Measurements from ENCODE around the gene PLXND1.

The PLXND1 gene

DNA sequence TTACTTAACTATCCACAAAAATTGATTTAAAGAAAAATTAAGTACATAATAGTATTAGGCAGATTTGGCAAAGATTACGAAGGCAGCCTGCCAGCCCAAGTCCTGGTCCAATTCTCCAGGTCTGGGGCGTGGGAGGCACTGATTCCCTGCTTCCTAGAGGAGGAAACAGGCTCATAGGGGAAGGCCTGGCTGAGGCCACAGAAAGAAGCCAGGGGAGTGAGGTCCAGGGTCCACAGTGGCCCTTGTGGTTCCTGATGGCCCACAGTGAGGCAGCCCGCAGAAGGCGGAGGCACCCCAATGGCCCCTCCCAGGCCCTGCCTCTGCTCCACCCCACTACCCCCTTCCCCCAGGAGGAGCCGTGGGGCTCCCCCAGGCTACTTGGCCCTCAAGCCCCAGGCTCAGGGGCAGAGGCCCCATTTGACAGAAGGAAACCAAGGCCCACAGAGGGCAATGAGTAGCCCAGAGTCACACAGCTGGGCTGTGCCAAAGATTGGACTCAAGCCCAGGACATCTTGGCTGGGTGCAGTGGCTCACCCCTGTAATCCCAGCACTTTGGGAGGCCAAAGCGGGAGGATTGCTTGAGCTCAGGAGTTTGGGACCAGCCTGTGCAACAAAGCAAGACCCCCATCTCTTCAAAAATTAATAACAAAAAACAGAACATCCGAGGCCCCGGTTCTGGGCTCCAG lies 42.5 kb downstream of the PLXND1 start:
- DNase-seq (ENCODE audit: insufficient read length) (no peak), FAIRE-seq (no peak)
- TF ChIP-seq POLR2A (IDR thresholded peaks at IDR 0.05; ENCODE audit: low read depth, low read length) (no peak), POLR2AphosphoS5 (IDR thresholded peaks at IDR 0.05; ENCODE audit: low read depth, low read length) (no peak), TAF1 (IDR thresholded peaks at IDR 0.05; ENCODE audit: borderline replicate concordance, low read depth, low read length) (no peak)

DNA sequence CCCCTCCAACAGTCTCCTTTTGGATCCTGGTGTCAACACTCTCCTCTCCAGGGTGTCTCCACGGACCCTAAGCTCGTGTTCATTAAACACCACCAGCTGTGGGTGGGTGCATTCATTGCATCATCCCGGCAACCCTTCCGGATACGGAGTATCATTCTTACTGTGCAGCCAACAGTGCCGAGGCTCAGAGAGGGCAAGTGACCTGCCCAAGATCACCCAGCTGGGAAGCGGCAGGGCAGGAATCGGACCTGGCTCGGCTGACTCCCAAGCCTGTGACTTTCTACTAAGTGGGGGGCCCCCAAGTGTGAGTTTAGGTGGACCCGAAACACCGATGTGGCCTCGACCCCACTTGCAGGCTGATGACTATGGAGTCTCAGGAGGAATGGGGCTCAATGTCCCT lies 43.1 kb downstream of the PLXND1 start:
- FAIRE-seq (no peak), DNase-seq (ENCODE audit: insufficient read length) (no peak)
- TF ChIP-seq TAF1 (IDR thresholded peaks at IDR 0.05; ENCODE audit: borderline replicate concordance, low read depth, low read length) (no peak), POLR2AphosphoS5 (IDR thresholded peaks at IDR 0.05; ENCODE audit: low read depth, low read length) (no peak)

- TF ChIP-seq POLR2AphosphoS5 (IDR thresholded peaks at IDR 0.05; ENCODE audit: low read depth, low read length) (no peak), TAF1 (IDR thresholded peaks at IDR 0.05; ENCODE audit: borderline replicate concordance, low read depth, low read length) (no peak), POLR2A (IDR thresholded peaks at IDR 0.05; ENCODE audit: low read depth, low read length) (no peak)
- FAIRE-seq: no peak
- no peak for DNase-seq (ENCODE audit: insufficient read length)
Measured at GRCh38 chr3:129562803-129563202, 43.7 kb downstream of the PLXND1 start.

DNA sequence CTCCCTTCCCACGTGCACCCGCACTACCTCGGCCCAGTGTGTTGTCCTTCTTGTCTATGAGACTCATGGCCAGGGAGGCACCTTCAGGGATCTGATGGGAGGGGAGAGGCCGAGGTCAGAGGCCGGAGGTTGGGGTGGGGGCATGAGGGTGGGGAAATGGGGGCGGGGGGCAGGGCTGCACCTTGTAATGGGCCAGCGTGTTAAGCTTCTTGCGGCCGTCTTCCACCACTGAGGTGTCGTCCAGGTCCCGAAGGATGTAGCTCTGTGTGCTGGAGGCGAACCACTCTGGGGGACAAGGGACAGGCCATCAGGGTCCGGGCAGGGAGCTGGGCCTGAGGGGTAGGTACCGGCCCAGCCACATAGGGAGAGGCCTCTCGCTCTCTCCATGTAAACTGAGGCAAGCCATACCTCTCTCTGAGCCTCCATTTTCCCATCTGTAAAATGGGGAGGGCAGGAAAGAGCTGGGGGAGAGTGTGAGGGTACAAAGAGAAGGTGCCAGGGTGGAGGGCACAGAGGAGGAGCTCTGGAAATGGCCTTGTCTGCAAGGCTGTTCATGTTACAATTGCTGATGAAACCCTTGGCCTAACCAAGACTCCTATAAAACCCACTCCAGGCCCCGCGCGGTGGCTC lies 44.7 kb downstream of the PLXND1 start:
- DNase-seq (ENCODE audit: insufficient read length): no peak
- TF ChIP-seq TAF1 (IDR thresholded peaks at IDR 0.05; ENCODE audit: borderline replicate concordance, low read depth, low read length) (no peak), POLR2AphosphoS5 (IDR thresholded peaks at IDR 0.05; ENCODE audit: low read depth, low read length) (no peak), POLR2A (IDR thresholded peaks at IDR 0.05; ENCODE audit: low read depth, low read length) (no peak)
- FAIRE-seq: no peak

GRCh38 chr3:129560911-129561594 lies 45.4 kb downstream of the PLXND1 start:
- DNase-seq (ENCODE audit: insufficient read length): no peak
- no peak for TF ChIP-seq POLR2A (IDR thresholded peaks at IDR 0.05; ENCODE audit: low read depth, low read length)
- TF ChIP-seq TAF1 (IDR thresholded peaks at IDR 0.05; ENCODE audit: borderline replicate concordance, low read depth, low read length): no peak
- no peak for TF ChIP-seq POLR2AphosphoS5 (IDR thresholded peaks at IDR 0.05; ENCODE audit: low read depth, low read length)
- FAIRE-seq: no peak

DNA sequence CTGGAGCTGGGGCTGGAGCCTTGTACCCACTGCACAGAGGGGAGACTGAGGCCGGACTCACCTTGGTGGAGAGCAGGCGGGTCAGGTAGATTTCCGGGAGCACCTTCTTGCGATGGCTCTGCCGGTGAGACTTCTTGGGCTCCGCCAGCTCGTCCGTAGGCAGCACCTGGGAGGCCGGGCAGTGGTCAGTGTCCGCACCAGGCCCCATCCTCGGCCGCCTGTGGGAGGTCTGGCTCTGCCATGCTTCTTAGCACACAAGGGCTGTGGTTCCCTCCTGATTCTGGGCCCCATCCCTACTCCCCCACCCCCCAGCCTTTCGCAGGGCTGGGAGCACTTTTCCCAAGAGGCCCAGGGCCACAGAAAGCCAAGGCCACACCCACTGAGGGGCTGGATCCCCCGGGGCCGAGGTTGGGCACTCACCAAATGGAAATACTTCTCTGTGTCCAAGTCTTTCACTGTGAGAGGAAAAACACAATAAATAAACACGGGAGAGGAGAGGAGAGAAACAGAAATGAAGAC lies 46.1 kb downstream of the PLXND1 start:
- TF ChIP-seq TAF1 (IDR thresholded peaks at IDR 0.05; ENCODE audit: borderline replicate concordance, low read depth, low read length) (no peak), POLR2AphosphoS5 (IDR thresholded peaks at IDR 0.05; ENCODE audit: low read depth, low read length) (no peak)
- FAIRE-seq: no peak
- DNase-seq (ENCODE audit: insufficient read length): no peak

DNA sequence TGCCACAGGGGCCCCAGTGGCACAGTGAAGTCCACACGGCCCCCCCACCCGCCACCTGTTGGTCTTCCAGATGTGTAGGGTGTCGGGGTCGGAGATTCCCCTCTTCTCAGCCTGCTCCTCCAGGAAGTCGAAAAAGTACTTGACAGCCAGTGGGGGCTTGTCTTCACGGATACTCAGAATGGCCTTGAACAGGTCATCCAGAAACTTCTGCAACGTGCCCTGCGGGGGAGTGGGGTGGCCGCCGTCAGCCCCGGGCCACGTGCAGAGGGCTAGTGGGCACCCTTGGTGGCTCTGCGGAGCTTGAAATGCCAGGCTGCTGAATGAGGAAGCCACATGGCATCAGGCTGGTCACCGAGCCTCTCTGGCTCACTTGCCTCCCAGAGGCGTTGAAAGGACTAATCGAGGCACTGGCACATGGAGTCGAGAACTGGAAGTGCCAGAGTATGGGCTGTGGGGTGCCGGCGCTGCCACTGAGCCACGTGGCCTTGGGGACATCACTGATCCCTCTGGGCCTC lies 46.9 kb downstream of the PLXND1 start:
- FAIRE-seq (no peak), DNase-seq (ENCODE audit: insufficient read length) (no peak)
- no peak for TF ChIP-seq TAF1 (IDR thresholded peaks at IDR 0.05; ENCODE audit: borderline replicate concordance, low read depth, low read length)
- no peak for TF ChIP-seq POLR2AphosphoS5 (IDR thresholded peaks at IDR 0.05; ENCODE audit: low read depth, low read length)
- TF ChIP-seq POLR2A (IDR thresholded peaks at IDR 0.05; ENCODE audit: low read depth, low read length): no peak

DNA sequence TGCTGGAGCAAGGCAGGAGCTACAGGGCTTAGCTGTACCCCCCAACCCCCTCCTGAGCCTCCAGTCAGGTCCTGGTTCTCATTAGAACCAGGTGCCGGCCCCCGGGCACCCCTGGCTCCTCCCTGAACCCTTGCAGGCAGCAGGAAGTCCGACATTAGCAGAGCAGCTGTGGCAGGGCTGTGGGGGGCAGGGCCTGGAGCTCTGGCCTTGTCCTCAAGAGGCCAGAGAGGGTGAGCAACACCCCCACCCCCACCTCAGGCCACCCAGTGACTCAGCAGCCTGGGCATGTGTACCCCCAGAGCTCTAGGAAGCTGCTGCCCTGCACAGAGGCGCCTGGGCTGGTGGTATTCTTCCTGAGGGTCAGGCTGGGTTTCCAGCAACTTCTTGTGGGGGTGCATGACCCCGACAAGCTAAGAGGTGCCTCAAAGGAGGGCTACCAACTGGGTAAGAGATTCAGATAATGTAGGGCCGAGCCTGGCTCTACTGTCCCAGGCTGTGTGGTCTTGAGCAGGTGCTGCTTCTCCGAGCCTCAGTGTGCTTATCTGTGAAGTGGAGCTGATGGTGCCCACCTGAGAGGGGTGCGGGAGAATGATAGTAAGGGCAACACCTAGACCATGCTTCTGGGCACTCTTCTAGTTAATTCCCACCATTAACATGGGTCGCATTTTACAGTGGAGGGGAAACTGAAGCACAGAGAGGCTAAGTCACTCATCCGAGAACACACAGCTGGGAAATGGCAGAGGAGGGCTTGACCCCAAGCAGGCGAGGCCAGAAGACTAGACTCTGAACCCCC lies 47.5 kb downstream of the PLXND1 start:
- DNase-seq (ENCODE audit: insufficient read length) (no peak), FAIRE-seq (no peak)
- no peak for TF ChIP-seq POLR2A (IDR thresholded peaks at IDR 0.05; ENCODE audit: low read depth, low read length)
- TF ChIP-seq TAF1 (IDR thresholded peaks at IDR 0.05; ENCODE audit: borderline replicate concordance, low read depth, low read length): no peak
- TF ChIP-seq POLR2AphosphoS5 (IDR thresholded peaks at IDR 0.05; ENCODE audit: low read depth, low read length): no peak

GRCh38 chr3:129558081-129558771 lies 48.2 kb downstream of the PLXND1 start:
- DNase-seq (ENCODE audit: insufficient read length) (no peak), FAIRE-seq (no peak)

DNA sequence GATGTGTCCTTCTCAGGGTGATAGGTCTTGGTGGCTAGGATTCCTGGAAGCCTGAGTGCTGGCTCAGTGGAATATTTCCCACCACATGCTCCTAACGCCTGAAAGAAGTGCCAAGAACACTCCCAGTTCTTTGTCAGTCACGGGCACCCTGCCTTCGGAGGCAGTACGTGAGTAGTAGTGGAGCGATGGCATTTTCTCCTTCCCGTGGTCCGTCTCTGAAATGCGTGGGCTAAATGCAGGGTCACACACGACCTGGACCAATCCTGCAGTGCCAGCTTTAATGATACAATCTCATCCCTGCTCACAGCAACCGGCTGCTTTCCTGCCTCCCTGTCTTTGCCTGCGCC lies 49.0 kb downstream of the PLXND1 start:
- no peak for FAIRE-seq
- TF ChIP-seq TAF1 (IDR thresholded peaks at IDR 0.05; ENCODE audit: borderline replicate concordance, low read depth, low read length): no peak
- no peak for TF ChIP-seq POLR2A (IDR thresholded peaks at IDR 0.05; ENCODE audit: low read depth, low read length)
- no peak for TF ChIP-seq POLR2AphosphoS5 (IDR thresholded peaks at IDR 0.05; ENCODE audit: low read depth, low read length)
- no peak for DNase-seq (ENCODE audit: insufficient read length)

More at GRCh38 chr3:129558081-129558771, 48.2 kb downstream of the PLXND1 start:
- TF ChIP-seq POLR2A (IDR thresholded peaks at IDR 0.05; ENCODE audit: low read depth, low read length) (no peak), POLR2AphosphoS5 (IDR thresholded peaks at IDR 0.05; ENCODE audit: low read depth, low read length) (no peak), TAF1 (IDR thresholded peaks at IDR 0.05; ENCODE audit: borderline replicate concordance, low read depth, low read length) (no peak)

Data from GM12892 (cell line).